ENCODE data around the gene KIRREL3.

Gene KIRREL3

GRCh38 chr11:126710804-126711399, 289.7 kb downstream of the KIRREL3 start:
- no peak for TF ChIP-seq CTCF (IDR thresholded peaks at IDR 0.05; ENCODE audit: extremely low read depth, insufficient read depth, missing control alignments)
- in situ Hi-C loops (cut with MboI; ENCODE audit: low pct_unique_long_range_greater_than_20kb, low sequenced_read_pairs, unreplicated experiment), result loop anchor here (10.0 kb wide), 1 partner anchor 274 kb away; no protein-coding TSS in a partner anchor
- no peak for DNase-seq (ENCODE audit: low spot score)

- in situ Hi-C loops (cut with MboI; ENCODE audit: low pct_unique_long_range_greater_than_20kb, low sequenced_read_pairs, unreplicated experiment), result no loop called here
- no peak for TF ChIP-seq CTCF (IDR thresholded peaks at IDR 0.05; ENCODE audit: extremely low read depth, insufficient read depth, missing control alignments)
- no peak for DNase-seq (ENCODE audit: low spot score)
Measured at GRCh38 chr11:126707498-126707897, 293.1 kb downstream of the KIRREL3 start.

GRCh38 chr11:126704096-126704495, 296.5 kb downstream of the KIRREL3 start:
- DNase-seq (ENCODE audit: low spot score), result no peak
- in situ Hi-C loops (cut with MboI; ENCODE audit: low pct_unique_long_range_greater_than_20kb, low sequenced_read_pairs, unreplicated experiment), result no loop called here
- no peak for TF ChIP-seq CTCF (IDR thresholded peaks at IDR 0.05; ENCODE audit: extremely low read depth, insufficient read depth, missing control alignments)

- no peak for TF ChIP-seq CTCF (IDR thresholded peaks at IDR 0.05; ENCODE audit: extremely low read depth, insufficient read depth, missing control alignments)
- in situ Hi-C loops (cut with MboI; ENCODE audit: low pct_unique_long_range_greater_than_20kb, low sequenced_read_pairs, unreplicated experiment), result no loop called here
- no peak for DNase-seq (ENCODE audit: low spot score)
Measured at GRCh38 chr11:126703662-126704061, 296.9 kb downstream of the KIRREL3 start.

GRCh38 chr11:126702987-126703386, 297.6 kb downstream of the KIRREL3 start:
- no peak for TF ChIP-seq CTCF (IDR thresholded peaks at IDR 0.05; ENCODE audit: extremely low read depth, insufficient read depth, missing control alignments)
- DNase-seq (ENCODE audit: low spot score), result no peak
- in situ Hi-C loops (cut with MboI; ENCODE audit: low pct_unique_long_range_greater_than_20kb, low sequenced_read_pairs, unreplicated experiment), result no loop called here

- no peak for DNase-seq (ENCODE audit: low spot score)
- in situ Hi-C loops (cut with MboI; ENCODE audit: low pct_unique_long_range_greater_than_20kb, low sequenced_read_pairs, unreplicated experiment), result no loop called here
- no peak for TF ChIP-seq CTCF (IDR thresholded peaks at IDR 0.05; ENCODE audit: extremely low read depth, insufficient read depth, missing control alignments)
Measured at GRCh38 chr11:126702165-126702720, 298.3 kb downstream of the KIRREL3 start.

All from GM13977 (cell line).